GM23338 (cell line): Measurements from ENCODE around the gene RPS6KA4.

Experiments
- CREB1 ChIP-seq: fragments of 250-450 bp; sonication (Bioruptor Pico); IDR thresholded peaks from 2 replicates; pipeline ENCODE4 v1.5.0; 2020; ENCODE audit warnings: low read depth, mild to moderate bottlenecking, moderate library complexity
- EZH2 ChIP-seq: fragments of 200-600 bp; sonication (generic); IDR thresholded peaks from one replicate; pipeline ENCODE4 v1.8.0; 2017; ENCODE audit warnings: antibody characterized with exemption, mild to moderate bottlenecking, low read depth; ENCODE audit not compliant: unreplicated experiment
- EZH2phosphoT487 ChIP-seq: fragments of 200-600 bp; sonication (generic); IDR thresholded peaks from one replicate; pipeline ENCODE4 v1.8.1; 2018; ENCODE audit warnings: antibody characterized with exemption; ENCODE audit not compliant: unreplicated experiment
- POLR2AphosphoS5 ChIP-seq: IDR thresholded peaks from 2 replicates; pipeline ENCODE4 v1.6.1; 2016; ENCODE audit warnings: antibody characterized with exemption, low read depth
- ZNF114 ChIP-seq: fragments of 250-450 bp; sonication (Bioruptor Pico); IDR thresholded peaks from 2 replicates; pipeline ENCODE4 v1.5.0; 2020; ENCODE audit warnings: mild to moderate bottlenecking, moderate library complexity
- TF ChIP-seq, protein P1 (sequence below), 2 experiments: fragments of 200-600 bp in 1 of 2; sonication (generic) in 1 of 2; conservative IDR thresholded peaks; 2 replicates each; pipeline versions ENCODE4 v1.5.1 to v1.6.1; 2016 to 2017; ENCODE audit warnings: antibody characterized with exemption in 2 of 2, low read depth in 2 of 2, mild to moderate bottlenecking in 2 of 2, moderate library complexity in 1 of 2
- TF ChIP-seq, protein P2 (sequence below): IDR thresholded peaks from one replicate; pipeline ENCODE4 v1.6.1; 2018; ENCODE audit warnings: antibody characterized with exemption; ENCODE audit not compliant: unreplicated experiment

DNA sequence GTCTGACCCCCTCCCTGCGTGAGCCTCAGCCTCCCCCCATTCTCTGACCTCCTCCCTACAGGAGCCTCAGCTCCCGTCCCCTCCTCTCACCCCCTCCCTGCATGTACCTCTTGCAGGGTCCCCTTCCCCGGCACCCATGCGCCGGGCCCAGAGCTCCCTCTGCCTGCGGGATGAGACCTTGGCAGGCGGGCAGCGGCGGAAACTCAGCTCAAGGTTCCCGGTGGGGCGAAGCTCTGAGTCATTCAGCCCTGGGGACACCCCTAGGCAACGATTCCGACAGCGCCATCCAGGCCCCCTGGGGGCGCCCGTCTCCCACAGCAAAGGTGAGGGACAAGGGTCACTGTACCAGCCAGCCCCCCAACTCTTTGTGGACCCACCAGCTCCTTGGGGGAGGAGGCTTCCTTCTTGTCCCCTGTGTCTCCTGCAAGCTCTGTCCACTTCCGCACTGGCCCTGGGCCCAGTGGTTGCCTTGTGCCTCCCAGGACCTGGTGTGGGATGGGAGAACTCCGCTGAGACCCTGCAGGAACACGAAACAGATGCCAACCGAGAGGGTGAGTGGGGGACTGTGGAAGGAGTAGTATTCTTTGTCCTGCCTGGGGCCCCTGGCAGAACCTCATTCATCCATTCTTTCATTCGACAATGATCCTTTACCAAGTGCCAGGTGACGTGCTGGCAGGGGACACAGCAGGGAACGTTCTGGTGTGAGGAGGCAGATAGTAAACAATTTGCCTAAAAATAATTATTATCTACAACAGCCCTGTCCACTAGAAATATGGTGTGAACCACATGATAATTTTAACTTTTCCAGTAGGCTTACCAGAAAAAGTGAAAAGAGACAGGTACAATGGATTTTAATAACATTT lies 3.7 kb upstream of the RPS6KA4 start:
- TF ChIP-seq, protein P1, sequence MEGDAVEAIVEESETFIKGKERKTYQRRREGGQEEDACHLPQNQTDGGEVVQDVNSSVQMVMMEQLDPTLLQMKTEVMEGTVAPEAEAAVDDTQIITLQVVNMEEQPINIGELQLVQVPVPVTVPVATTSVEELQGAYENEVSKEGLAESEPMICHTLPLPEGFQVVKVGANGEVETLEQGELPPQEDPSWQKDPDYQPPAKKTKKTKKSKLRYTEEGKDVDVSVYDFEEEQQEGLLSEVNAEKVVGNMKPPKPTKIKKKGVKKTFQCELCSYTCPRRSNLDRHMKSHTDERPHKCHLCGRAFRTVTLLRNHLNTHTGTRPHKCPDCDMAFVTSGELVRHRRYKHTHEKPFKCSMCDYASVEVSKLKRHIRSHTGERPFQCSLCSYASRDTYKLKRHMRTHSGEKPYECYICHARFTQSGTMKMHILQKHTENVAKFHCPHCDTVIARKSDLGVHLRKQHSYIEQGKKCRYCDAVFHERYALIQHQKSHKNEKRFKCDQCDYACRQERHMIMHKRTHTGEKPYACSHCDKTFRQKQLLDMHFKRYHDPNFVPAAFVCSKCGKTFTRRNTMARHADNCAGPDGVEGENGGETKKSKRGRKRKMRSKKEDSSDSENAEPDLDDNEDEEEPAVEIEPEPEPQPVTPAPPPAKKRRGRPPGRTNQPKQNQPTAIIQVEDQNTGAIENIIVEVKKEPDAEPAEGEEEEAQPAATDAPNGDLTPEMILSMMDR (conservative IDR thresholded peaks at IDR 0.05; ENCODE audit: low read depth in 2 of 2), result peak; percentile 76 to 95
- TF ChIP-seq POLR2AphosphoS5, result no peak
- no peak for TF ChIP-seq EZH2
- TF ChIP-seq ZNF114 (CRISPR knock-in tag), result no peak
- no peak for TF ChIP-seq EZH2phosphoT487
- TF ChIP-seq, protein P2, sequence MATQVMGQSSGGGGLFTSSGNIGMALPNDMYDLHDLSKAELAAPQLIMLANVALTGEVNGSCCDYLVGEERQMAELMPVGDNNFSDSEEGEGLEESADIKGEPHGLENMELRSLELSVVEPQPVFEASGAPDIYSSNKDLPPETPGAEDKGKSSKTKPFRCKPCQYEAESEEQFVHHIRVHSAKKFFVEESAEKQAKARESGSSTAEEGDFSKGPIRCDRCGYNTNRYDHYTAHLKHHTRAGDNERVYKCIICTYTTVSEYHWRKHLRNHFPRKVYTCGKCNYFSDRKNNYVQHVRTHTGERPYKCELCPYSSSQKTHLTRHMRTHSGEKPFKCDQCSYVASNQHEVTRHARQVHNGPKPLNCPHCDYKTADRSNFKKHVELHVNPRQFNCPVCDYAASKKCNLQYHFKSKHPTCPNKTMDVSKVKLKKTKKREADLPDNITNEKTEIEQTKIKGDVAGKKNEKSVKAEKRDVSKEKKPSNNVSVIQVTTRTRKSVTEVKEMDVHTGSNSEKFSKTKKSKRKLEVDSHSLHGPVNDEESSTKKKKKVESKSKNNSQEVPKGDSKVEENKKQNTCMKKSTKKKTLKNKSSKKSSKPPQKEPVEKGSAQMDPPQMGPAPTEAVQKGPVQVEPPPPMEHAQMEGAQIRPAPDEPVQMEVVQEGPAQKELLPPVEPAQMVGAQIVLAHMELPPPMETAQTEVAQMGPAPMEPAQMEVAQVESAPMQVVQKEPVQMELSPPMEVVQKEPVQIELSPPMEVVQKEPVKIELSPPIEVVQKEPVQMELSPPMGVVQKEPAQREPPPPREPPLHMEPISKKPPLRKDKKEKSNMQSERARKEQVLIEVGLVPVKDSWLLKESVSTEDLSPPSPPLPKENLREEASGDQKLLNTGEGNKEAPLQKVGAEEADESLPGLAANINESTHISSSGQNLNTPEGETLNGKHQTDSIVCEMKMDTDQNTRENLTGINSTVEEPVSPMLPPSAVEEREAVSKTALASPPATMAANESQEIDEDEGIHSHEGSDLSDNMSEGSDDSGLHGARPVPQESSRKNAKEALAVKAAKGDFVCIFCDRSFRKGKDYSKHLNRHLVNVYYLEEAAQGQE, result no peak
- 0 out of 2 replicates have a peak, but pooled peaks have one; percentile 4 for TF ChIP-seq CREB1 (CRISPR knock-in tag)
